NCI-H1417 (cell line): Measurements from ENCODE around the gene DHX29.

Experiments
- DNase-seq, 3 experiments: peaks; one replicate each; lab custom pipeline; 2025; lab: John Stamatoyannopoulos, UW

DHX29 gene

DNA sequence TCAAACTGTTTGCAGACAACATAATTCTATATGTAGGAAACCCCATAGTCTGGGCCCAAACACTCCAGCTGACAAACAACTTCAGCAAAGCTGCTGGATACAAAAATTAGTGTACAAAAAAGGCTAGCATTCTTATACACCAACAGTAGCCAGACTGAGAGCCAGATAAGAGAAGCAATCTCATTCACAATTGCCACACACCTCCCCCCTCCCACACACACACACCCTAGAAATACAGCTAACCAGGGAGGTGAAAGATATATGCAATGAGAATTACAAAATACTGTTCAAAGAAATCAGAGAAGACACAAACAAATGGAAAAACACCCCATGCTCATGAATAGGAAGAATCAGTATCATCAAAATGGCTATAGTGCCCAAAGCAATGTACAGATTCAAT is 9.3 kb upstream of the DHX29 start:
- DNase-seq: no peak

- no peak for DNase-seq
These were observed 8.8 kb upstream of the DHX29 start for GRCh38 chr5:55316289-55316688.

- no peak for DNase-seq
These were observed 6.5 kb upstream of the DHX29 start for GRCh38 chr5:55313870-55314617.

DNA sequence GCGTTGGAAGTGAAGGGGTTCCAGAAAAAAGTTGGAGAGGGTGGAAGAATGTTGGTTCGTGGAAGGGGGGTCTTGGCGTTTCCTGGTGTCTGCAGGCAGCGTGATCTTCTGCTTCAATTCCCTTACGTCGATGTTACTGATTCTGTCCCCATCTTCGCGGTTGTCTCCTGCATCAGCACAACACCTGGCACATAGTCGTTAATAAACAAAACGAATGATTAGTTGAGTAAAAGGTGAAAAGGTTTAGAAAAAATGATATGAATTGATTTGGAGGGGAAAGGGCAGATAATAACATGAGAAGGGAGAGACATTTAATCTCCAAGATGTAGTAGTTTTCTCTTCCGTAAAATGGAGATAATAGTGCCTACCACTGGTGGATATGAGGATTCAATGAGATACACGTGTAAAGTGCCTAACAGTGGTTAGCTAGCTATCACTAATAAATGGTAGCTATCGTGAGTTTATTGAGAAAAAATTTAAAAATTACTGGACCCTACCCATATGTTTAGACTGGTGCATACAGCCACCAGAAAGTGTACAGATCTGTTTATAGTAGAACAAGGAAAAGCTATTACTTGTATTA is 851 bp upstream of the DHX29 start:
- DNase-seq: peak in 2 of 3 experiments; percentile 37 to 56

- peak in 2 of 3 experiments; percentile 25 to 30 for DNase-seq
These were observed 682 bp downstream of the DHX29 start for GRCh38 chr5:55306641-55307382.

GRCh38 chr5:55305345-55305744 is 2.1 kb downstream of the DHX29 start:
- DNase-seq: no peak

DNA sequence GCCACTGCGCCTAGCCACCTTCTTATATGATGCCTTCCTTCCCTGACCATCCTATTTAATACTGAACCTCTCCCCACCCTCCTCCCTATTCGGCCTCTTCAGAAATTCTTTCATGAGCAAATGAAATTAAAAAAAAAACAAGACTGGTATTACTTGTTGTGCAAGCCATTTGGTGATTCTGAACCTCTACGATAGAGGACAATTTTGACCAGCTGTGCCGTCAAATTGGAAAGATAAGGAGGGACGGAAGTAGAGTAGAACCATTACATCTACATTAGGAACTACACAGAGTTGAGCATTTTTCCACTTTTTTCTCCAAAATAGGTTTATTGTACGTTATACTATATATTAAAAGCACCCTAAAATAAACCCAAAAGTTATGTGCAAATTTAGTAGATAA is 2.9 kb downstream of the DHX29 start:
- DNase-seq: no peak

GRCh38 chr5:55303238-55303690 is 4.2 kb downstream of the DHX29 start:
- DNase-seq: no peak

DNA sequence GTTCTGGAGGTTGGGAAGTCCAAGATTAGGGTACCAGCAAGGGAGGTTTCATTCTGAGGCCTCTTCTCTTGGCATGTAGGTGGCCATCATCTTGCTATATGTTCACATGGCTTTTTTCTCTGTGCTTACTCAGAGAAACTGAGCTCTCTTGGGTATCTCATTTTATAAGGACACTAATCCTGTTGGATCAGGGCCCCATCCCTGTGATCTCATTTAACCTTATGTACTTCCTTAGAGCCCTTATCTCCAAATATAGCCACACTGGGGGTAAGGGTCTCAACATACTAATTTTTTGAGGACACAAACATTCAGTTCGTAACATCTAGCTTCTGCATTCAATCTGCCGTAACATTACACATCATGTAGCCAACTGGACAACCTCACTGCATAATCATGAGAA is 6.6 kb downstream of the DHX29 start:
- no peak for DNase-seq

DNA sequence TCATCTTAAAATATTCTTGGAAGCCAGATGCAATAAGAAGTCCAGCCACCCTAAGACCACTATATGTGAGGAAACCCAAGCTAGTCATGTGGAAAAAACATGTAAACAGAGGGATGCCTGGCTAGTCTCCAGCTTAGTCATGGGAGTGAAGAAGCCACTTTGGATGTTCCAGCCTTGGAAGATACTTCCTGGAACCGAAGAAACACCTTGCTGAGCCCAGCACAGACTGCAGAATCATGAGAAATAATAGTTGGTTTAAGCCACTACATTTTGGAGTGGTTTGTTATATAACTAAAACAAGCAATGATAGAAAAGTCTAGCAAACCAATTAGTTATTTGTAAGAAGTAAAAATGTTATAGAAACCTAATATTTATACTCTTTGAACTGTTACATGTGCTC is 12.6 kb downstream of the DHX29 start:
- no peak for DNase-seq

- DNase-seq: no peak
These were observed 16.5 kb downstream of the DHX29 start for GRCh38 chr5:55290991-55291390.

DNA sequence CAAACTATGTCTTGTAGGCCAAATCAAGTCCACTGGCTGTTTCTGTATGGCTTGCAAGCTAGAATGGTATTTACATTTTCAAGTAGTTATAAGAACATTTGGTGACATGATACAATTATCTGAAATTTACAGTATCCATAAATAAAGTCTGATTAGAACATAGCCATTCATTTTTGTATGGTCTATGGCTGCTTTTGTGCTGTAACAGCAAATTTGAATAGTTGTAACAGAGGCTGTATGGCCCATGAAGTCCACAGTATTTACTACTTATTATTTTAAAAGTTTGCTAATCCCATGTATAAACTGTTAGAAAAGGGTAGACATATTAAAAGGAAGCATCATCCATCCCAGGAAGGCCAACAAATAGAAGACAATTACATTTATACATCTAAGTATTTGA is 17.7 kb downstream of the DHX29 start:
- DNase-seq: no peak

DNA sequence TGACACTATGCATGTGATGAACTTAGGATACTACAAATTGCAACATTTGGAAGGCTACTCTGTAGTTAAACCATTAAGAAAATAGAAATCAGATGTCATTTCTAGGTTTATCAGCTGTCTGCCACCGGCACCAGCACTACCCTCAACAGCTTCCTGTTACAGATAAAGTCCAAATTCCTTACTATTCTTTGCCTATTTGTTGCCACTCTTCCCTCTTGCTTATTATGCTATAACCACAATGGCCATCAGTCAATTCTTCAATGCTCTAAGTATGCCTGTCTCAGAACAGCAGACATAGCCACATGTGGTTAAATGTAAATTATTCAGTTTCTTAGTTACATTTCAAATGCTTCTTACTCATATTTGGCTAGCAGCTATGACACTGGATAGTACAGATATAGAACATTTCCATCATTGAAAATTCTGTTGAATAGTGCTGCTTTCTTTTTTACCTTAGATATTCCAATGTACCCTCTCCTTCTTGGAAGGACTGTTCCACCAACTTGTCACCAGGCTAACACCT is 21.0 kb downstream of the DHX29 start:
- DNase-seq: no peak

DNA sequence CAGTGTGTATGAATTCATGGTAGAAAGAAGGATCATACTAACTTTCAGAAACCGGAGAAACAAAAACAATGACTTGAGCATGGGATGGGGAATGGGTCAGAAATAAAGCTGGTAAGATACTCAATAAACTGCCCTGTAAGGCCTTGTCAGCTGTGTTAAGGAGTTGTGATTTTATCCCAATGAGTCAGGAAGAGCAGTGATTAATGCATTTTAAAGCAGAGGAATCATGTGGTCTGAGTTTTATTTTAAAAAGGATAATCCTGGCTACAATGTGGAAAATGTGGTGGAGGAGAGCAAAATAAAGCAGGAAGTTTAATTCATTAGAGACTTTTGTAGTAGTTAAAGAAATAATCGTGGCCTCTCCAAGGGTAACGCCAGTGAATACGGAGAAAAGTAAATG is 28.7 kb downstream of the DHX29 start:
- DNase-seq: no peak

DNA sequence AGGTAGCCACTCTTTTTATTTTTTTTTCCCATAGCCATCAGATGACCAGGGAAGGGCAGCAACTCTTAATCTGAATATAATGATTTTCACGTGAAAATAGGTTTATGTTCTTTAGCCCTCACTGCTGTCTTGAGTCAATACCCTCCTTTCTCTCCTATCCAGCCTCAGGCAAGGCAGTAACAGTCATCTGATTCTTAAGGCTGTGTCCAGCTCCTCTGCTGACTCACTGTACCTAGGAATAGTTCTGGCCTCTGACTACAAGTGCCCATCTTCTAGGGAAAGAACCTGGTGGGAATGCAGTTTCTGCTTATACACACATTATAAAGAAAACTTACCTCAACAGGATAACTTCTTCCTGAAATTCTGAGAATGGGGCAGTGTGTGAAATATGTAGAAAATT is 30.7 kb downstream of the DHX29 start:
- no peak for DNase-seq

GRCh38 chr5:55258339-55258738 is 49.2 kb downstream of the DHX29 start:
- DNase-seq: no peak

DNA sequence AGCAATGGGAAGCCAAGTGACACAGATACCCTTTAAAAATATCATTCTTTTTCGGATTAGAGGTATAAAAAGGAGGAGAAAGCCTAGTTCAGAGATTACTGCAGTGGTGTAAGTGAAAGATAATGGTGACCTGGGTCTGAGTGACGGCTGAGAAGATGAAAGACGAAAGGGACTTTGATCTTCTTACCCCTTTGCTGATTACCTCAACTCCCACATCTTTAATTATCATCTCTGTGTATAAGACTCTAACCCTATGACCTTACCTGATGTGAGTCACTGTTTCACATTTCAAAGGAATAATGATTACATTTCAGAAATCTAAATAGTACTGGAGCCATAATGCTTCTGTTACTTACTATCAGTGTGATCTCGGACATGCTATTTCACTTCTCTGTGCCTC is 52.7 kb downstream of the DHX29 start:
- no peak for DNase-seq

DNA sequence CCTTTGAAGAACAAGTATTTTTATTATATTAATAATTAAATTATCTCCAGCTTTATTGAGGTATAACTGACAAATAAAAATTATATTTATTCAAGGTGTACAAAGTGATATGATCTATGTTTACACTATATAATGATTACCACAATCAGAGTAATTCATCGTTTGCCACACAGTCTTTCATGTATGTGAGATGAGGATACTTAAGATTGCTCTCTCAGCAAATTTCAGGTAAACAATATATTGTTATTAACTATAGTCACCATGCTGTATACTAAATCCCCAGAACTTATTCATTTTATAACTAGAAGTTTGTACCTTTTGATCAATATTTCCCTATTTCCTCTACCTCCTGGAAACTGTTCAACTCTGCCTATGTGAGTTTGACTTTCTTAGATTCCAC is 57.4 kb downstream of the DHX29 start:
- no peak for DNase-seq

DNA sequence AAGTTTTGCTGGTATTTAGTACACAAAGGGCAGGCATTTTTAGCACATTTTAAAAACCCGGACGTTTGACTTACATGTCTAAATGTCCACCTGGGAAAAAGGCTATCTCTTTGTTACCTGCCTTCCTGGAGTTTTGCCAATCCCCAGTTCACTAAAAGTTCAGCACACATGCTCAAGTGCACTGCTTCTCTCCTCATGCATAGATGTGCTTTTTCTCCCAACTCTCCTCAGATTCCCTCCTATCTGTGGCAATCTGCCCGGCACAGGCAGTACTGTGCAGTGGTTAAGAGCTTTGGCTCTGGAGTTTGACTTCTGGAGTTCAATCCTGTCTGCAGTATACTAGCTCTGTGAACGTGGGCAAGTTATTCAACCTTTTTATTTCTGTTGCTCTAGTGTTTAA is 65.7 kb downstream of the DHX29 start:
- peak in 2 of 3 experiments; percentile 5 to 37 for DNase-seq

- peak in 1 of 3 experiments; percentile 3 for DNase-seq
These were observed 70.7 kb downstream of the DHX29 start for GRCh38 chr5:55236800-55237199.

DNA sequence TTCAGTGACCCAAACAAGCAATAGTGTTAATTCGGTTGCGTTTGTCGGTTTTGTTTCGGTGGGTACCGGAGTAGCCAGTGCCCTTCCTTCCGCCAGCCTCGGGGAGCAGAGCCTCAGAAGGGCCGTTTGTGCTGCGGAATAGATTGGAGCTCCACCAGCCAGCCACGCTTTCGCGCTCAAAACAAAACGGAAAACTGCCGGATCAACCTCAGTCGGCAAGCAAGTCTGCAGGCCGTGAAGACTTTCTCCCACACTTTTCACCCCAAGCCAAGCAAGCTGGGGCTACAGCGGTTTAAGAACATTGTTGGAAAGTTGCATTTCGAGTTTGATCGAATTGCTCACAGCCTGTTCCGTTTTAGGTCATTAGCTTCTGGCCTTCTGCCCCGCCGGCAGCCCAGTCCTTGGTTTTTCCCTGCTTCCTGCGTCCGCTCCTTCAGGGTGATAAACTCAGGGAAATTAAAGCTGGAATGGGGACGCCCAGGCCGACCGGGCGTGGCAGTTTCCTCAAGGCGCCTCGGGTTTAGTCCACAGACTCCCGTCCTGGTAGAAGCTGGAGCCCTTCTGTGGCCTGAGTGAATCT is 73.3 kb downstream of the DHX29 start:
- peak; percentile 48 to 82 (median 71) for DNase-seq
